ENCODE measurements around the gene SHANK1.

SHANK1 gene

DNA sequence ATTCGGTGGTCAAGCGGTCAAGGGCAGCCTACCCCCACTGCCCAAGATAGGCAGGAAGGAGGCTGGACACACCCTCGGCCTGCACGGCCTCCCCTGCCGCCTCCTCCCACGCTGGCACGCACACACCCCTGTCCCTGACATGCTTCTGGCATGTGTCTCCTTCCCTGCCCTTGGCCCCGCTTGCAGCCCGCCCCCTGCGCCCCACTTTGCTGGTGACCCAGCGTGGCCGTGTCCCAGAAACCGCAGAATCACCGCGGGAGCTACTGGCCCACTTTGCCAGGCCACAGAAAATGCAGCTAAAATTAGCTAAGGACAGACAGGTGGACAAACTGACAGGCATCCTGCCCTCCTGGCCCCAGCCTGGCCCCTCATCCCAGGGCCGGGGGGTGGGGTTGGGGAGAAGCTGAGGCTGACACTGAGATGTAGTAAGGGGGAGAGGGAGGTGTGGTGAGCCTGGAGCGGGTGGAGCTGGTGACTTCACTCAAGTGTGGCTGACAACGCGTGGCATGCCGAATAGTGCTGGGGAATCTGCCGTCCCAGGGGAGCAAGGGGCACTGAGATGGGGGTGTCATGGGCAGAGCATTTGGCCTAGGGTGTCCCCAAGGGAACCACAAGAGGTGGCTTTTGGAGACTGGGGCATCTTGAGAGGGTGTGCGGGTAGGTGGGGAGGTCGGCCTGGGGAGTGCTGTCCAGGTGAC, 2.4 kb downstream of the SHANK1 start:
- no peak overlapping the region for H3K4me3 ChIP-seq (ENCODE audit: low read depth, low read length)
- TF ChIP-seq, protein P1, sequence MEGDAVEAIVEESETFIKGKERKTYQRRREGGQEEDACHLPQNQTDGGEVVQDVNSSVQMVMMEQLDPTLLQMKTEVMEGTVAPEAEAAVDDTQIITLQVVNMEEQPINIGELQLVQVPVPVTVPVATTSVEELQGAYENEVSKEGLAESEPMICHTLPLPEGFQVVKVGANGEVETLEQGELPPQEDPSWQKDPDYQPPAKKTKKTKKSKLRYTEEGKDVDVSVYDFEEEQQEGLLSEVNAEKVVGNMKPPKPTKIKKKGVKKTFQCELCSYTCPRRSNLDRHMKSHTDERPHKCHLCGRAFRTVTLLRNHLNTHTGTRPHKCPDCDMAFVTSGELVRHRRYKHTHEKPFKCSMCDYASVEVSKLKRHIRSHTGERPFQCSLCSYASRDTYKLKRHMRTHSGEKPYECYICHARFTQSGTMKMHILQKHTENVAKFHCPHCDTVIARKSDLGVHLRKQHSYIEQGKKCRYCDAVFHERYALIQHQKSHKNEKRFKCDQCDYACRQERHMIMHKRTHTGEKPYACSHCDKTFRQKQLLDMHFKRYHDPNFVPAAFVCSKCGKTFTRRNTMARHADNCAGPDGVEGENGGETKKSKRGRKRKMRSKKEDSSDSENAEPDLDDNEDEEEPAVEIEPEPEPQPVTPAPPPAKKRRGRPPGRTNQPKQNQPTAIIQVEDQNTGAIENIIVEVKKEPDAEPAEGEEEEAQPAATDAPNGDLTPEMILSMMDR (IDR thresholded peaks at IDR 0.05; ENCODE audit: low read depth, low read length): no peak
- no peak for DNase-seq (ENCODE audit: low read depth, low spot score)
- in situ Hi-C loops (cut with HindIII; ENCODE audit: low sequenced_read_pairs): no loop called here

DNA sequence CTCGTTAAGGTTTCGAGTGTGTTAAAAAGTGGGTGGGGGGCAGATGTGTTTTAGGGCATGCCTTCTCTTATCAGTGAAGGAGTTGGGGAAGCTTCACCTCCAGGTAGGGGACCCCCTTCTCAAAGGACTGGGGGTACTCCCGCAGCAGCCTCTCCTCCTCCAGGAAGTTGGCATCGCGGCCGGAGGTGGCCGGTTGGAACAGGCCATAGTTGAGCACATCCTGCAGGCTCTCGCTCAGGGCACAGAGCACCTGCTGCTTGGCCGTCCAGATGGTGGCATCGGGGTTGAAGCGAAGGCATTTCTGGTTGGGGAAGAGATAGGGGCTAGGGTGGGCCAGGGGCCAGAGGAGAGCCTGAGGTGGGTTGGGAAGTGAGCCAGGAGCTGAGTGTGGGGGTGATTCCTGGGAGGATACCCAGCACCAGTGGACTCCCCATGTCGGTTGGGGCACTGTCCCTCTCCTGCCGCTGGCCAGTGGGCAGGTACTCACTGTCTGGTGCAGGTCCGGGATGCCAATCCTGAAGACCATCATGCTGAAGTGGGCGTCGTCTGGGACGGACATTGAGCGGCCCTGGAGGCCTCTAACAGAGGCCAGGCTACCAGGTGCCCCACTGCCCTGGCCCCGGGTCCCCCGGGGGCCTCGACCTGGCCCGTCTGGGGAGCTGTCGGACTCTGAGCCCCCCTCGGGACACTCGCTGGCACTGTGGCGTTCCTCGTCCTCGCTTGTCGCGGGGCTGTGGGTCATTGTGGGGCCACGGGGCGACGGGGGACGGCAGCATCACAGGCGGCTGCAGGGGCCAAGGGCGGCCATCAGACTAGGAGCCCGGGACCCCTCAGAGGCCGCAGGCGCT, 3.2 kb downstream of the SHANK1 start:
- in situ Hi-C loops (cut with HindIII; ENCODE audit: low sequenced_read_pairs): no loop called here
- DNase-seq (ENCODE audit: low read depth, low spot score): no peak
- TF ChIP-seq, protein P1 (IDR thresholded peaks at IDR 0.05; ENCODE audit: low read depth, low read length): no peak
- H3K4me3 ChIP-seq (ENCODE audit: low read depth, low read length): no peak overlapping the region

DNA sequence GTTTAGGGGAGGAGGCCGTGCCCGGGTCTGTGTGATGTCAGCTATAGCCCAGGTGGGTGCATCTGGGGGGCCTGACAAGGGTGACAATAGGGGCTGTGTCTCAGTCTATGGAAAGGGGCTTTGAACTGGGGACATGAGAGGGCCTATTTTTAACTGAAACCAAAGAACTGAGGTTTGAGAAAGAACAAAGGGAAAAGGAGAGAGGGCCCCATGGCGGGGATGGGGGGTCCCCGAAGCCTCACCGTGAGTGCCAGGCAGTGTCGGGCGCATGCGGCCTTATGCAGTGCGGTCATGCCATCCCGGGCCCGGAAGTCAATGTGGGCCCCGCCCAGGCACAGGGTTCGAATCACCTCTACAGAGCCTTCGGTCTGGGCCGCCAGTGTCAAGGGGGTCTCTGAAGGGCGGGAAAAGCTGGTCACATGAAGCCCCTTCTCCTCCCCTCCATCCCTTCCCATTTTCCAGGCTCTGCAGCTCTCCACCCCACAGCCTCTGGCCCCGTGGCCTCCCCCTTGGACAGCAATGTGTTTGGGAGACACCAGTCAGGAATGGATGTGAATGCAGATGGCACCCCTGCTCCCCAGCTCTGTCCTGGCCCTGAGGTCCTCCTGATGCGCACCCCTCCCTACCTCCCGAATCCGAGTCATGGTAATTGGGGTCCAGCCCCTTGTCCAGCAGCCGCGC, 5.9 kb downstream of the SHANK1 start:
- H3K4me3 ChIP-seq (ENCODE audit: low read depth, low read length): no peak overlapping the region
- DNase-seq (ENCODE audit: low read depth, low spot score): no peak
- in situ Hi-C loops (cut with HindIII; ENCODE audit: low sequenced_read_pairs): no loop called here
- TF ChIP-seq, protein P1 (IDR thresholded peaks at IDR 0.05; ENCODE audit: low read depth, low read length): no peak

DNA sequence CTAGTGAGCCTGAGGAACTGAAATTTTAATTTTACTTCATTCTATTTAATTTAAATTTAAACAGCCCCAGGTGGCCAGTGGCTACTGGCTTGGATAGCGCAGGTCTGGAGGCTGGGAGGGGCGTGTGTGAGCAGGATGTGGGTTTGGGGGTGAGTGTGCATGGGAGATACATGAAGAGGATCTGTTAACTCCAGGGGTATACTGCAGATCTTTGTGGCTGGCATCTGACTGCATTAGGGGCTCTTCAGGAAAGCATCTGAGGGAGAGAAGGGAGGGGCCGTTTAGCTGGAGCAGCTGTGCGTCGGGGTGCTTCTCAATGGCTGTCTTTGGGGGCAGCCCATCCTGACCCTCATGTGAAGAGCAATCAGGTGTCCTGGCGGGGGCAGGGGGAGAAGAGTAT, 6.8 kb downstream of the SHANK1 start:
- TF ChIP-seq, protein P1 (IDR thresholded peaks at IDR 0.05; ENCODE audit: low read depth, low read length): no peak
- no peak overlapping the region for H3K4me3 ChIP-seq (ENCODE audit: low read depth, low read length)
- in situ Hi-C loops (cut with HindIII; ENCODE audit: low sequenced_read_pairs): no loop called here
- no peak for DNase-seq (ENCODE audit: low read depth, low spot score)

DNA sequence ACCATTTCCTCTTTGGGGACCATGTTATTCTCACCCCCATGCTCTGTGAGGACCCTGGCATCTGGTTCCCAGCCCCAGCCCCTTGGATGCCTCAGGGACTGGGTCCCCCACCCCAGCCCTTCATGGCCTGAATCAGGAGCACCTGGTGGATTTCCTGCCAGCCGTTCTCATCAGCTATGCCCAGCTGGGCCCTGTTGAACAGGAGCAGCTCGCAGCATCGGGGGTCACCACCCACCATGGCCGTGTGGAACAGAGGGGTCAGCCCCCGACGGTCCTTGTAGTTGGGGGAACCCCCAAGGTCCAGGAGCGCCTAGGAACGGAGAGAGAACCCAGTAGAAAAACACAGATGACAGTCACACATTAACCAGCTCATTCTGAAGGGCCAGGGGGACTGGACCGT, 7.8 kb downstream of the SHANK1 start:
- H3K4me3 ChIP-seq (ENCODE audit: low read depth, low read length): no peak overlapping the region
- DNase-seq (ENCODE audit: low read depth, low spot score): no peak
- in situ Hi-C loops (cut with HindIII; ENCODE audit: low sequenced_read_pairs): no loop called here
- TF ChIP-seq, protein P1 (IDR thresholded peaks at IDR 0.05; ENCODE audit: low read depth, low read length): no peak

DNA sequence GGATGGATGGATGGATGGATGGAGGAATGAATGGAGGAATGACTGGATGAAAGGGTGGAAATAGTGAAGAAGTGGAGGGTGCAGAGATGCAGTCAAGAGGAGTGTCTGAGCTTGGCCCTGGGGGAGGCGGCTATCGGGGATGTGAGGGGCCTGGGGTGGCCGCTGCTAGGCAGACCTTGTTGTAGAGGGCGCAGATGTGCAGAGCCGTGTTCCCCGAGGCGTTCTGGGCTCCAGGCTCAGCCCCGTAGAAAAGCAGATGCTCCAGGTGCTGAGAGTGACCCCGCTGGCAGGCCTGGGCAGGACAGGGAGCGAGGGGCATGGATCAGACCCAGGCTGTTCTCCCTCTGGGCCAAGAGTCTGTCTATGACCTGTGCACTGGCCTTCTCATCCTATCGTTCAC, 8.4 kb downstream of the SHANK1 start:
- TF ChIP-seq, protein P1 (IDR thresholded peaks at IDR 0.05; ENCODE audit: low read depth, low read length): no peak
- no peak for DNase-seq (ENCODE audit: low read depth, low spot score)
- in situ Hi-C loops (cut with HindIII; ENCODE audit: low sequenced_read_pairs): no loop called here
- H3K4me3 ChIP-seq (ENCODE audit: low read depth, low read length): no peak overlapping the region
